ENCODE data around the gene PLOD1. TPM values are rescaled to one million over a fixed set of nuclear protein-coding genes. Genes with fewer than 3 reads are reported as not detected.
"Not testable (repeated sequence)": the region's sequence is repeated elsewhere in the genome, so short reads cannot be mapped to it uniquely, and the experiment has no call there.

The PLOD1 gene
- polyA plus RNA-seq (2013, experiment 1 of 4): 70.3 TPM
- 67.5 TPM for polyA plus RNA-seq (2013, experiment 2 of 4)
- polyA plus RNA-seq (2013, experiment 3 of 4): 48.9 TPM
- polyA plus RNA-seq (2013, experiment 4 of 4): 57.5 TPM

DNA sequence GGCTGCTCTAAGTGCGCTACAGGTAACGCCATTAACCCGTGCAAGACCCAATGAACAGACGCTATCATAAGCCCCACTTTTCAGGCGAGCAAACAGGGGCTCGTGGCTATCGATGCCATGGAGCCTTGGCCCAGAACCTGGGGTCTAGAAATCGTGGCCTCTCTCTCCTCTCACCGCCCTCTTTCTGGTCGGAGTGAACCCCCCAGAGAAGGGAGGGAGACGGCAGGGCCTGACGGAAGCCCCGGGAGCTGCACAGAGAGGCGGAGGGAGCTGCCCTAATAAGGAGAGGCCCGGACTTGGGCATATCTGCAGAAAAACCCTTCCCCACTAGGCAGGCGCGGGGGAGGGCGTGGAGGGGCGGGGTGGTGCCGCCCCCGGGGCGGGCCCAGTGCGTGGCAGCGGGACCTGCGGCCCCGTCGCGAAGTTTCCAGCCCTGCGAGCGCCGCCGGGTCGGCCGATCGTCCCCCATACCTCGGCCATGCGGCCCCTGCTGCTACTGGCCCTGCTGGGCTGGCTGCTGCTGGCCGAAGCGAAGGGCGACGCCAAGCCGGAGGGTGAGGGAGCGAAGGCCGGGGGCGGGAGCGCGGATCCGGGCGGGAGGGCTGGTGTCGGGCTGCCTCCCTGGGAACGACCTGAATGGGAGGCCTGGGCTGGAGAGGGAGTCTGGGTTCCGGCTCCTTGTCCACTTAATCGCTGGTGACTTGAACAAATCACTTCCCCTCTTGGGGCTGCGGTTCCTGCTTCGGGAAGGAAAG, at the start of gene PLOD1:
Gene PLOD1, plus strand, starts transcription at position 416 of the 755 bp plus-strand sequence. Its CDS starts 63 bp downstream, at position 479.
- WGBS, 2 experiments: 3% methylated on average over 55 of the region's 55 CpGs
- Histone ChIP-seq H3K4me3 (ENCODE audit: insufficient read depth, low read depth, low read length) (peak within 1 kb of the TSS; percentile 49), H3K4me1 (ENCODE audit: control insufficient read depth, insufficient read depth, low read length) (peaks cover 14% of the 10 kb centered on the region), H3K27ac (ENCODE audit: insufficient read depth, low read depth, low read length, poor library complexity, severe bottlenecking) (peak within 1 kb of the TSS; percentile 1), H3K9me3 (ENCODE audit: control insufficient read depth, low read length) (no peaks in the 10 kb centered on the region), H3K27me3 (ENCODE audit: control insufficient read depth, insufficient read depth, low read length, poor library complexity, severe bottlenecking) (no peaks in the 10 kb centered on the region), H3K36me3 (ENCODE audit: control insufficient read depth, insufficient read depth, low read length) (no peaks in the 10 kb centered on the region)

- no peaks in the 10 kb centered on the region for H3K9me3 ChIP-seq (ENCODE audit: control insufficient read depth, low read length)
- H3K4me3 ChIP-seq (ENCODE audit: insufficient read depth, low read depth, low read length): no peak overlapping the region
- 91 to 92% methylated on average over 6 of the region's 6 CpGs for WGBS, 2 experiments
- no peak overlapping the region for H3K27ac ChIP-seq (ENCODE audit: insufficient read depth, low read depth, low read length, poor library complexity, severe bottlenecking)
- H3K36me3 ChIP-seq (ENCODE audit: control insufficient read depth, insufficient read depth, low read length): no peaks in the 10 kb centered on the region
- no peaks in the 10 kb centered on the region for H3K27me3 ChIP-seq (ENCODE audit: control insufficient read depth, insufficient read depth, low read length, poor library complexity, severe bottlenecking)
- H3K4me1 ChIP-seq (ENCODE audit: control insufficient read depth, insufficient read depth, low read length): no peaks in the 10 kb centered on the region
These were observed 48.6 kb upstream of the PLOD1 start for GRCh38 chr1:11885916-11886315.

GRCh38 chr1:11886986-11887665, 47.4 kb upstream of the PLOD1 start:
- WGBS, 2 experiments: 94% methylated on average over 19 of the region's 19 CpGs
- Histone ChIP-seq H3K27me3 (ENCODE audit: control insufficient read depth, insufficient read depth, low read length, poor library complexity, severe bottlenecking) (no peaks in the 10 kb centered on the region), H3K9me3 (ENCODE audit: control insufficient read depth, low read length) (no peaks in the 10 kb centered on the region), H3K4me3 (ENCODE audit: insufficient read depth, low read depth, low read length) (no peak overlapping the region), H3K36me3 (ENCODE audit: control insufficient read depth, insufficient read depth, low read length) (no peaks in the 10 kb centered on the region), H3K4me1 (ENCODE audit: control insufficient read depth, insufficient read depth, low read length) (no peaks in the 10 kb centered on the region), H3K27ac (ENCODE audit: insufficient read depth, low read depth, low read length, poor library complexity, severe bottlenecking) (no peak overlapping the region)

DNA sequence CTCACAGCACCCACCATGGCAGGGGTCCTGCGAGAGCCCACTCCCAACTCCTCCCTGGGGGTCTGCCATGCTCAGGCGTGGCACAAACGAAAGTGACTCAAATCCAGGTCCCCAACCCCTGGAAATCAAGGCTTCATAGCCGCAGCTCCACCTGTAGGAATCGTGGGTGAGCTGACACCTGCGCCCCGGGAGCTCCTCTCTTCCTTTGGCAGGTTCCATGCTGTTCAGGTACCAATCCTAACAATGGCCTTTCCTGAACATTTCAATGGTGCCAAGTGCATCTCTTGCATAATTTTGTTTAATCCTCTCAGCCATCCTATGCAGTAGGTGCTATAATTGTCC, 46.9 kb upstream of the PLOD1 start:
- no peaks in the 10 kb centered on the region for H3K9me3 ChIP-seq (ENCODE audit: control insufficient read depth, low read length)
- no peaks in the 10 kb centered on the region for H3K4me1 ChIP-seq (ENCODE audit: control insufficient read depth, insufficient read depth, low read length)
- no peak overlapping the region for H3K4me3 ChIP-seq (ENCODE audit: insufficient read depth, low read depth, low read length)
- H3K27me3 ChIP-seq (ENCODE audit: control insufficient read depth, insufficient read depth, low read length, poor library complexity, severe bottlenecking): no peaks in the 10 kb centered on the region
- no peaks in the 10 kb centered on the region for H3K36me3 ChIP-seq (ENCODE audit: control insufficient read depth, insufficient read depth, low read length)
- WGBS, 2 experiments: 83 to 89% methylated on average over 7 of the region's 7 CpGs
- no peak overlapping the region for H3K27ac ChIP-seq (ENCODE audit: insufficient read depth, low read depth, low read length, poor library complexity, severe bottlenecking)

- Histone ChIP-seq H3K27me3 (ENCODE audit: control insufficient read depth, insufficient read depth, low read length, poor library complexity, severe bottlenecking) (no peaks in the 10 kb centered on the region), H3K4me3 (ENCODE audit: insufficient read depth, low read depth, low read length) (no peak overlapping the region), H3K36me3 (ENCODE audit: control insufficient read depth, insufficient read depth, low read length) (no peaks in the 10 kb centered on the region), H3K9me3 (ENCODE audit: control insufficient read depth, low read length) (no peaks in the 10 kb centered on the region), H3K27ac (ENCODE audit: insufficient read depth, low read depth, low read length, poor library complexity, severe bottlenecking) (no peak overlapping the region), H3K4me1 (ENCODE audit: control insufficient read depth, insufficient read depth, low read length) (no peaks in the 10 kb centered on the region)
- WGBS, 2 experiments: 88 to 91% methylated on average over 15 of the region's 15 CpGs
These were observed 46.2 kb upstream of the PLOD1 start for GRCh38 chr1:11888206-11888876.

GRCh38 chr1:11888877-11889208, 45.7 kb upstream of the PLOD1 start:
- H3K27ac ChIP-seq (ENCODE audit: insufficient read depth, low read depth, low read length, poor library complexity, severe bottlenecking): no peak overlapping the region
- no peaks in the 10 kb centered on the region for H3K9me3 ChIP-seq (ENCODE audit: control insufficient read depth, low read length)
- no peak overlapping the region for H3K4me3 ChIP-seq (ENCODE audit: insufficient read depth, low read depth, low read length)
- 39 to 40% methylated on average over 3 of the region's 3 CpGs for WGBS, 2 experiments
- H3K4me1 ChIP-seq (ENCODE audit: control insufficient read depth, insufficient read depth, low read length): no peaks in the 10 kb centered on the region
- H3K27me3 ChIP-seq (ENCODE audit: control insufficient read depth, insufficient read depth, low read length, poor library complexity, severe bottlenecking): no peaks in the 10 kb centered on the region
- H3K36me3 ChIP-seq (ENCODE audit: control insufficient read depth, insufficient read depth, low read length): no peaks in the 10 kb centered on the region

GRCh38 chr1:11891433-11892186, 42.9 kb upstream of the PLOD1 start:
- 90 to 92% methylated on average over 6 of the region's 6 CpGs for WGBS, 2 experiments
- no peak overlapping the region for H3K4me3 ChIP-seq (ENCODE audit: insufficient read depth, low read depth, low read length)

DNA sequence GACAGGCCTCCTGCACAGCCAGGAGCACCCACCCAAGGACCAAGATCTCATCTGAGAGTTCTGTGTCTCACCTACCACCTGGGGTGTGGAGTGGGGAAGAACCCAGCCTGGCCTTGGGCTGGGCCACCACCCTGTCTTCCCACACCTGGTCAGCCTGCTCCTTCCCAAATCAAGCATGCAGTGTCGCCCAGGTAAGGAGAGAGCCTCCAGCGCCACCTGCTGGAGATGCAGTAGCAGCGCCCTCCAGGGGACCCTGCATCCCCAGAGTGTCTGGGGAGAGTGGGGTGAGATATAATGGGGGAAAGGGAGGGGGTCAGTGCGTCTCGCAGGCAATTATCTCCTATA, 40.6 kb upstream of the PLOD1 start:
- 0 to 6% methylated on average over 5 of the region's 5 CpGs for WGBS, 2 experiments
- Histone ChIP-seq H3K27me3 (ENCODE audit: control insufficient read depth, insufficient read depth, low read length, poor library complexity, severe bottlenecking) (peaks cover 6% of the 10 kb centered on the region), H3K4me3 (ENCODE audit: insufficient read depth, low read depth, low read length) (no peak overlapping the region), H3K4me1 (ENCODE audit: control insufficient read depth, insufficient read depth, low read length) (no peaks in the 10 kb centered on the region), H3K36me3 (ENCODE audit: control insufficient read depth, insufficient read depth, low read length) (no peaks in the 10 kb centered on the region), H3K9me3 (ENCODE audit: control insufficient read depth, low read length) (no peaks in the 10 kb centered on the region), H3K27ac (ENCODE audit: insufficient read depth, low read depth, low read length, poor library complexity, severe bottlenecking) (no peak overlapping the region)

More at GRCh38 chr1:11891433-11892186, 42.9 kb upstream of the PLOD1 start:
- Histone ChIP-seq H3K27ac (ENCODE audit: insufficient read depth, low read depth, low read length, poor library complexity, severe bottlenecking) (no peak overlapping the region), H3K27me3 (ENCODE audit: control insufficient read depth, insufficient read depth, low read length, poor library complexity, severe bottlenecking) (no peaks in the 10 kb centered on the region), H3K9me3 (ENCODE audit: control insufficient read depth, low read length) (no peaks in the 10 kb centered on the region), H3K4me1 (ENCODE audit: control insufficient read depth, insufficient read depth, low read length) (no peaks in the 10 kb centered on the region), H3K36me3 (ENCODE audit: control insufficient read depth, insufficient read depth, low read length) (no peaks in the 10 kb centered on the region)

- not testable (repeated sequence) for H3K36me3 ChIP-seq (ENCODE audit: control insufficient read depth, insufficient read depth, low read length); H3K4me3 ChIP-seq (ENCODE audit: insufficient read depth, low read depth, low read length); H3K27ac ChIP-seq (ENCODE audit: insufficient read depth, low read depth, low read length, poor library complexity, severe bottlenecking); H3K4me1 ChIP-seq (ENCODE audit: control insufficient read depth, insufficient read depth, low read length); H3K9me3 ChIP-seq (ENCODE audit: control insufficient read depth, low read length)
- WGBS, 2 experiments: 64 to 86% methylated on average over 1 of the region's 1 CpG
- peaks cover 12% of the 10 kb centered on the region for H3K27me3 ChIP-seq (ENCODE audit: control insufficient read depth, insufficient read depth, low read length, poor library complexity, severe bottlenecking)
These were observed 40.0 kb upstream of the PLOD1 start for GRCh38 chr1:11894501-11894900.
